ENCODE measurements around the gene ATP11A. TPM values are rescaled to one million over a fixed set of nuclear protein-coding genes. Genes with fewer than 3 reads are reported as not detected.

The ATP11A gene
- total and polyA plus RNA-seq, 9 of the 15 experiments (the other 6 are each of a cell fraction or from before 2014, with no cell fraction given), result 0.38 to 34.2 (median 4.2) TPM

GRCh38 chr13:112897956-112898620, 208.2 kb downstream of the ATP11A start:
- ATAC-seq (no peak), DNase-seq (ENCODE audit: extremely low read depth in 1 of 4, low spot score in 3 of 4) (no peak), FAIRE-seq (no peak)
- intact Hi-C loops (cut with micrococcal nuclease) (no loop called here), in situ Hi-C loops (cut with MboI) (no loop called here)
- no TSS peak for BruUV-seq (replicated peaks)
- Histone ChIP-seq H3K9me1 (ENCODE audit: control insufficient read depth, insufficient read depth, low read length) (no peaks in the 10 kb centered on the region), H2AFZ (ENCODE audit: low read depth, low read length) (no peak overlapping the region), H3K9ac (ENCODE audit: insufficient read depth in 1 of 2, low read depth in 2 of 2, low read length in 2 of 2) (no peak overlapping the region), H4K20me1 (replicated peaks; ENCODE audit: control insufficient read depth, insufficient read depth, low read length) (peaks cover 8% of the 10 kb centered on the region; the same call in 1 of the 2 replicates), H3K27me3 (ENCODE audit: control insufficient read depth in 2 of 2, insufficient read depth in 2 of 2, low read length in 2 of 2) (peaks cover 29 to 82% of the 10 kb centered on the region in 2 experiments), H3K4me1 (replicated peaks in 1 of 2; ENCODE audit: control insufficient read depth in 2 of 2, insufficient read depth in 2 of 2, low read length in 2 of 2) (peaks cover 0 to 24% of the 10 kb centered on the region in 2 experiments; a peak in 2 of 5 replicates), H3K9me3 (replicated peaks; ENCODE audit: control insufficient read depth, insufficient read depth, low read depth, low read length) (no peaks in the 10 kb centered on the region), H3K27ac (ENCODE audit: extremely low read depth, low read depth, low read length) (no peak overlapping the region), H3K36me3 (ENCODE audit: control insufficient read depth, insufficient read depth, low read length) (no peaks in the 10 kb centered on the region), H3K4me2 (ENCODE audit: insufficient read depth, low read length) (no peak overlapping the region), H3K4me3 (no peak overlapping the region), H3K79me2 (ENCODE audit: control insufficient read depth, insufficient read depth, low read length) (no peaks in the 10 kb centered on the region)
- TF ChIP-seq ZKSCAN1 (IDR thresholded peaks at IDR 0.05; ENCODE audit: low read depth, low read length), result no peak
- ChIA-PET POLR2A (no interaction called here), CTCF (ENCODE audit: low intra/inter-chr PET ratio) (no interaction called here)
- WGBS (ENCODE audit: insufficient coverage, low coverage, missing lambda C conversion rate), result 1% methylated on average over 26 of the region's 39 CpGs

GRCh38 chr13:112898621-112899280, 208.9 kb downstream of the ATP11A start:
- ChIA-PET CTCF (ENCODE audit: low intra/inter-chr PET ratio) (no interaction called here), POLR2A (no interaction called here)
- no peak overlapping the region for H2AFZ ChIP-seq (ENCODE audit: low read depth, low read length)
- no TSS peak for BruUV-seq (replicated peaks)
- H3K9me3 ChIP-seq (replicated peaks; ENCODE audit: control insufficient read depth, insufficient read depth, low read depth, low read length), result no peaks in the 10 kb centered on the region
- no peak for TF ChIP-seq HMG20B (CRISPR knock-in tag; IDR thresholded peaks at IDR 0.05)
- no peak for TF ChIP-seq ZZZ3 (IDR thresholded peaks at IDR 0.05)
- no peak for TF ChIP-seq ZBTB7A (IDR thresholded peaks at IDR 0.05; ENCODE audit: borderline replicate concordance, control insufficient read depth, low read depth, low read length)
- TF ChIP-seq ZNF282 (CRISPR knock-in tag; IDR thresholded peaks at IDR 0.05), result no peak
- DNase-seq (ENCODE audit: extremely low read depth in 1 of 4, low spot score in 3 of 4) (no peak), FAIRE-seq (no peak), ATAC-seq (no peak)
- H3K4me2 ChIP-seq (ENCODE audit: insufficient read depth, low read length), result no peak overlapping the region
- WGBS (ENCODE audit: insufficient coverage, low coverage, missing lambda C conversion rate), result 0% methylated on average over 13 of the region's 26 CpGs
- no peak overlapping the region for H3K9ac ChIP-seq (ENCODE audit: insufficient read depth in 1 of 2, low read depth in 2 of 2, low read length in 2 of 2)
- H3K4me1 ChIP-seq (replicated peaks in 1 of 2; ENCODE audit: control insufficient read depth in 2 of 2, insufficient read depth in 2 of 2, low read length in 2 of 2), result peaks cover 0 to 20% of the 10 kb centered on the region in 2 experiments; a peak in 2 of 5 replicates
- peaks cover 4% of the 10 kb centered on the region; the same call in 1 of the 2 replicates for H4K20me1 ChIP-seq (replicated peaks; ENCODE audit: control insufficient read depth, insufficient read depth, low read length)
- in situ Hi-C loops (cut with MboI) (no loop called here), intact Hi-C loops (cut with micrococcal nuclease) (no loop called here)
- no peaks in the 10 kb centered on the region for H3K79me2 ChIP-seq (ENCODE audit: control insufficient read depth, insufficient read depth, low read length)
- peaks cover 29 to 82% of the 10 kb centered on the region in 2 experiments for H3K27me3 ChIP-seq (ENCODE audit: control insufficient read depth in 2 of 2, insufficient read depth in 2 of 2, low read length in 2 of 2)
- H3K27ac ChIP-seq (ENCODE audit: extremely low read depth, low read depth, low read length), result no peak overlapping the region
- no peaks in the 10 kb centered on the region for H3K36me3 ChIP-seq (ENCODE audit: control insufficient read depth, insufficient read depth, low read length)
- H3K9me1 ChIP-seq (ENCODE audit: control insufficient read depth, insufficient read depth, low read length), result no peaks in the 10 kb centered on the region
- H3K4me3 ChIP-seq, result no peak overlapping the region
